LNCAP (cell line): ENCODE data around the gene NUMBL.

Source experiments
- CTCF ChIP-seq: fragments of 450-650 bp; IDR thresholded peaks from 2 replicates; pipeline ENCODE4 v1.5.1; 2017; ENCODE audit warnings: mild to moderate bottlenecking

The NUMBL gene

GRCh38 chr19:40707615-40708014 is 17.2 kb upstream of the NUMBL start:
- TF ChIP-seq CTCF, result no peak

- no peak for TF ChIP-seq CTCF
These were observed 15.6 kb upstream of the NUMBL start for GRCh38 chr19:40705950-40706619.

GRCh38 chr19:40705362-40705651 is 14.9 kb upstream of the NUMBL start:
- no peak for TF ChIP-seq CTCF

GRCh38 chr19:40704491-40705361 is 14.3 kb upstream of the NUMBL start:
- TF ChIP-seq CTCF, result no peak

GRCh38 chr19:40703029-40703755 is 12.7 kb upstream of the NUMBL start:
- no peak for TF ChIP-seq CTCF

GRCh38 chr19:40702337-40703012 is 12.0 kb upstream of the NUMBL start:
- no peak for TF ChIP-seq CTCF

GRCh38 chr19:40701758-40702157 is 11.3 kb upstream of the NUMBL start:
- no peak for TF ChIP-seq CTCF
